ENCODE measurements around the gene TNFRSF12A. TPM values are rescaled to one million over a fixed set of nuclear protein-coding genes. Genes with fewer than 3 reads are reported as not detected.
A peak's percentile ranks its signal among the peaks of the same experiment; 100 is the strongest.

TNFRSF12A gene
- polyA plus RNA-seq, 5 donors, result 2.7 to 6.8 (median 3.6) TPM

DNA sequence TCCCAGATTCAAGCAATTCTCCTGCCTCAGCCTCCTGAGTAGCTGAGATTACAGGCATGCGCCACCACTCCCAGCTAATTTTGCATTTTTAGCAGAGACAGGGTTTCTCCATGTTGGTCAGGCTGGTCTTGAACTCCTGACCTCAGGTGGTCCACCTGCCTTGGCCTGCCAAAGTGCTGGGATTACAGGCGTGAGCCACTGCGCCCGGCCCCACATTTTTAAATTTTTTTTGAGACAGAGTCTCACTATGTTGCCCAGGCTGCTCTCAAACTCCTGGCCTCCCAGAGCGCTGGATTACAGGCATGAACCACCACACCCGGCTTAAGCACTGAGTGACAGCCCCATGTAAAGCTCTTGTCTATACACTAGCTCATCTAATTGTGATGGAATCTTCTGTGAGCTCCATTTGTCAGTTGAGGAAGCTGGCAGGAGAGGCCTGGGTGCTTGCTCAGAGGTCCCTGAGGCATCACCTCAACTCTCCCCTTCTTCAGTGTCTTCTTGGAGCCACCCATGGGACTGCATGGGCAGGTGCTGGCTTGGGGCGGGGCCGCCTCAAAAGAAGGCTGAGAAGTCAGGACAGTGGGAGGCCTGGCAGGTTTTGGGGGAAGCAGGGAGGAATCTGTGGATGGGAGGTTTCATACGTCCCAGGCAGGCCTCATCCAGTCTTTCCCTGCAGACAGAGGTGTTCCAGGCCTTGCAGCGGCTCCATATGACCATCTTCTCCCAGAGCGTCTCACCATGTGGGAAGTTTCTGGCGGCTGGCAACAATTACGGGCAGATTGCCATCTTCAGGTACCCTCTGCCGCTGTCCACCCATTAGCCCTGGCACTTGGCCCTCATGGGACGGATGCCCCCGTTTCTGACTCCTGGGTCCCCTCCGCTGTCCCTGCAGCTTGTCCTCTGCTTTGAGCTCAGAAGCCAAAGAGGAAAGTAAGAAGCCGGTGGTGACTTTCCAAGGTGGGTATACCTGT, 5.1 kb downstream of the TNFRSF12A start:
- DNase-seq, result no peak

DNA sequence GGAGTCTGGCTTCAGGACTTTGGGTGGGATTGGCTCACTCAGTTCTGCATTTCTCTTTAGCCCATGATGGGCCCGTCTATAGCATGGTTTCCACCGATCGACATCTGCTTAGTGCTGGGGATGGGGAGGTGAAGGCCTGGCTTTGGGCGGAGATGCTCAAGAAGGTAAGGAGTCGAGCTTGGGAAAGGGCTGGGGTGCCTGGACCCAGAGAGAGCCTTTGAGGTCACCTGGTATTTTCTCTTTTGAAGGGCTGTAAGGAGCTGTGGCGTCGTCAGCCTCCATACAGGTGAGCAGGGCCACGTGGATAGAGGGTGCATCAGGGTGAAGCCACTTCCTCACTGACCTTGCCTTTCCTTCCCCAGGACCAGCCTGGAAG, 5.8 kb downstream of the TNFRSF12A start:
- no peak for DNase-seq

DNA sequence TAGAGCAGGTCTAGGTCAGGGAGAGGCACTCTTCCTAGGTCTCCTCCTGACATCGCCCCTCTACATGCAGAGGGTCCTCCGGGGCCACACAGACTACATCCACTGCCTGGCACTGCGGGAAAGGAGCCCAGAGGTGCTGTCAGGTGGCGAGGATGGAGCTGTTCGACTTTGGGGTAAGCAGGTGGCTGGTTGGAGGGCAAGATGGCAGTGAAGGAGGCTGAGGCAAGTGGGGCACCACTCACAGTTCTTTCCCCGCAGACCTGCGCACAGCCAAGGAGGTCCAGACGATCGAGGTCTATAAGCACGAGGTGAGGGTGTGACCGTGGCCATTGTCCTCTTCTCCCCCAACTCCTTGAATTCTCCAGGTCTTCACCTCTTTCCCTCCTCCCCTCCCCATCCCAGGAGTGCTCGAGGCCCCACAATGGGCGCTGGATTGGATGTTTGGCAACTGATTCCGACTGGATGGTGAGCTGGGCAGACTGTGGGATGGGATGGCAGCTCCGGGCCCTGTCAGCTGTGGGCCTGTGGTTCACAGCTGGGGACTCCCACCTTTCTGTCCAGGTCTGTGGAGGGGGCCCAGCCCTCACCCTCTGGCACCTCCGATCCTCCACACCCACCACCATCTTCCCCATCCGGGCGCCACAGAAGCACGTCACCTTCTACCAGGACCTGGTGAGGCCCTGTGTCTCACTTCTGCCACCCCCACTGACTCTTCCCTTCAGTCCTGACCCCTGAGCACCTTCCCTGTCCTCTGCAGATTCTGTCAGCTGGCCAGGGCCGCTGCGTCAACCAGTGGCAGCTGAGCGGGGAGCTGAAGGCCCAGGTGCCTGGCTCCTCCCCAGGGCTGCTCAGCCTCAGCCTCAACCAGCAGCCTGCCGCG, 6.7 kb downstream of the TNFRSF12A start:
- DNase-seq, result no peak

DNA sequence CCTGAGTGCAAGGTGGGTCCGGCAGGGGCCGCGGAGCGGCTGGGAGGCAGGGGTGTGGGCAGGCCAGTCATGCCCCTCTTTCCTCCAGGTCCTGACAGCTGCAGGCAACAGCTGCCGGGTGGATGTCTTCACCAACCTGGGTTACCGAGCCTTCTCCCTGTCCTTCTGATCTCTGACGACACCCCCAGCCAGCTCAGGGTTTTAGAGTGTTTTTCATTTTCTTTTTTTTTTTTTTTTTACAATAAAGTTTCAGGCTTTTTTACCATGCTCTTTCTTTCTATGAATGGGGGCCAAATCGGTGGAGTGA, 7.3 kb downstream of the TNFRSF12A start:
- no peak for DNase-seq

DNA sequence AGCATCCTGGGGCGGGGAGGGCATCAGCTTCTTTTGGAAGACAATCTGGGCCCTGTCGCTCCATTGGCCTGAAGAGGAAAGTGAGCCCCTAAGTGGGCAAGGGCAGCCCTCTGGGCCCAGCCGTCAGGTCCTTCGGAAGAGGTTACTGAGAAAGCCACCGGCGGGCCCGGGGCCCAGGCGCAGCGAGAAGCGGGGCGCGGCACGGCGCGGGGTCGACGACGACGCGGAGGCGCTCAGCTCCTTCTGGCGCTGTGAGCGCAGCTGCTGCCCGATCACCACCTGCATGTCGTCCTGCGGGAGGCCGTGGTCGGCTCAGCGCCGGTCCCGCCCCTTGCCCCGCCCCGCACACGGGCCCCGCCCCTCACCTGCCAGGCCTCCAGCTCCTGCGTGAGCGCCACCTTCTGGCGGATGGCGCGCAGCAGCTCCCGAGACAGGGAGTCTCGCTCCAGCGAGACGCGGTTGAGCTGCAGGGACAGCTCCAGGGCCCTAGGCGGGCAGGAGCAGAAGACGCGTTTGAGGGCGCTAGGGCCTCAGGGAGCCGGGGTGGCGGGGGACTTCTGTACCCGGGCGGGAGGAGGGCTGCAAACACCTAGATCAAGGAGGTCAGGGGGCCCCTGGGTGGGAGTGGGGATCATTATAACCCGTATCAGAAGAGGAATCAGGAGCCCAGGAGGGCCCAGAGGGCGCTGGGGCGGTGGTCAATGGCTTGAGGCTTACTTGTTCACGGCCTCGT, 8.0 kb downstream of the TNFRSF12A start:
- peak in 1 of 2 donors; percentile 72 for DNase-seq

DNA sequence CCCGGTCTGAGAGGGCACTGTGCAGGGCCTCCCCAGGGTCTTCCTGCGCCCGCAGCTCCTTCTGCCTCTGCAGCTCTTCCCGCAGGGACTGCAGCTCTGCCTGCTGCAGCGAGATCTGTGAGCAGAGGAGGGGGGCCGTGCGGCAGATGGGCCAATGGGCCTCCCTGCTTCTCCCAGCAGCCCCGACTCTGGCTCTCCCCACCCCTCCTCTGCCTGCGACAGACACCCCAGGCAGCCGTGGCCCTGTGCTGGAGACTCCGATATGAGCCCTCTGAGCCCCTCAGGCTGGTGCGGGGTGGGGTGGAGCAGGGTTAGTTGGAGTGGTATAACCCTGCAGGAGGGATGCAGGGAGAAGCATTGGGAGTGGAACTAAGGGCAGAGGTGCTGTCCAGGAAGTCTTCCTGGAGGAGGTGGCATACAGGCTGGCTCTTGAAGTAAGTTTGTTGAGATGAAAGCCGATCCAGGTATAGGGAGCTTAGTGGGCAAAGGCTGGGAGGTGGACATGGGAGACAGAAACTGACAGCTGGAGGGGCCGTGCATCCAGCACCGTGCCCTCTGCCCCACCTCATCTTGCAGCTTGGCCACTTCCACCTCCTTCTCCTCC, 8.7 kb downstream of the TNFRSF12A start:
- DNase-seq, result no peak

DNA sequence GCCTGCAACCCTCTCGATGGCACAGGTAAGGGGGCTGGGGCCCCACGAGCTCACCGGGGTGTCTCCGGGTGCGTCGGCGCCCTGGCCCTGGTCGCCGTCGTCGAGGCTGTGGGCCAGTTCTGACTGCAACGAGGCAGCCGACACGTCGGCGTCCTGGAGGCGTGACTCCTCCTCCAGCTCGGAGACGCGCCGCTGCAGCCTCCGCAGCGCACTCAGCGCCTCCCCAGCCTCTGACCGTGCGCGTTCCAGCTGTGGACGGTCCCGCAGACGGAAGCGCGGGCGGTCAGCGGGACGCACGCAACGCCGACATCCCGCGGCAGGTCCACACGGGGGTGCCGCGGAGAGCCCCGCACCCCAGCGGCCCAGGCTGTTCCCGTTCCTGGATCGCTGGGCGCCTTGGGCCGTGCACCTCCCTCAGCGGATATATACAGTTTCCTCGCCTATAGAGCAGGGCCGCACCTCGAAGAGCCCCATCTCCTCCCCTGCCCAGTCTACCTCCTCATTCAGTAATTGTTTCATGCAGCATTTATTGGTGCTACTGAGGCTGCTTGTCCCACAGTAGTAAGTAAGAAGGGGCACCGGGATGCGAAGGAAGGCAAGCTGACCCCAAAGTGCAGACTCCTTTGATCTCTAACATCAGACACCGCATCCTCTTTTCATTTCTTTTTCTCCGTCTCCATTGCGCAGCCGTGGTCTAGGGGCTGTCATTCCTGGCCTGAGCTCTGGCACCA, 9.5 kb downstream of the TNFRSF12A start:
- DNase-seq, result no peak

DNA sequence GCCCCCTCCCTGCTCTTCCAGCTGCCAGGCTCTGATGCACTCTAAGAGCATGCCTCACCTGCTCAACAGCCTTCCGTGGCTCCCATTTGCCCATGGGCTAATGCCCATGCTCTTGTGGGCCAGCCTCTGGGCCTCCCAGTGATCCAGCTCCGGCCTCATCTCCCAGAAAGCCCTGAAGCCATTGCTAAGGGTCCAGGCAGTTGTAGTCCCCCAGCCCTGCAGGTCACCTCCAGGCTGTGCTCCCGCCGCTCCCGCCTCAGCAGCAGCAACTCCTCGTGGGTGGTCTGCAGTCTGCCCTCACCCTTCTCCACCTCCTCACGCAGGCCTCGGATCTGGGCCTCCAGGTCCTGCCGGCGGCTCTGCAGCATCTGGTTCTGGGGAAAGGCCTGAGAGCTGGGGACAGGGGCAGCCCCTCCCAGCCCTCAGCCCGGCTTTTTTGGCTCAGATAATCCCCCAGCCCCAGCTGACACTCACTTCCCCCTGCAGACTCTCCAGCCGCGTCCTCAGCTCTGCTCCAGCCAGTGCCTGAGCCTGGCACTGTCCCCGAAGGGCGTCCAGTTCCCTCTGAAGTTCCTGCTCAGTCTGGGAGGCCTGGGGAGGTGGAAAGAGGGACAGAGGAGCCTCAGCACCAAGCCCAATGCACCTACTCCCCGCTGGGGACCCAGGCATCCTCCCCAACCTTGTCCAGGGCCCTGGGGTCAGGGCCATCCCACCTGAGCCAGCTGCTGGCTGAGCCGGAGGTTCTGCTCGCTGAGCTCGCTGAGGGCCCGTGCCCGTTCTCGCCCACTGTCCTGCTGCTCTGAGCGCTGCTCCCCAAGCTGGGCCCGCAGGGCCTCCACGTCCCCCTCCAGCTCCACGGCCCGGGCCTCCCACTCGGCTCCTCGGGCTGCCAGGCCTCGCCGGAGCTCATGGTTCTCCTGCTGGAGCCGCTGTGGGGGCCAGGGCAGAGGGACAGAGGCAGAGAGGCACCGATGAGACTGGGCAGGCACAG, 10.3 kb downstream of the TNFRSF12A start:
- no peak for DNase-seq

DNA sequence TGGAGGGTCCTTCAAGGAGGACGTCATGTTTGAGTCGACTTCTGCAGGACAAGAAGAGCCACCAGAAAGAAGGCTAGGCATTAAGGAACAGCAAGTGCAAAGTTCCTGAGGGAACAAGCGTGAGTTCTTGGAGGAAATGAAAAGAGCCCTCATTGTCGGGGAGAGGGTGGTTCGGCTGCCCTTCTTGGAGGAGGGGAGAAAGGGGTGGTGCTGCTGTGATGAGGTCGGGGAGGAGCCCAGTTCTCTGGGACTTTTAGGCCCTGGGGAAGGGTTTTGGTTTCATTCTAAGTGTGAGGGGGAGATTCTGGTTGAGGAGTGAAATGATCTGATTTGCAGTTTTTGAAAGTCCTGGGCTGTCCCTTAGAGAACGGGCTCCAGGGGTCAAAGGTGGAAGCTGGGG, 12.5 kb downstream of the TNFRSF12A start:
- DNase-seq, result no peak

DNA sequence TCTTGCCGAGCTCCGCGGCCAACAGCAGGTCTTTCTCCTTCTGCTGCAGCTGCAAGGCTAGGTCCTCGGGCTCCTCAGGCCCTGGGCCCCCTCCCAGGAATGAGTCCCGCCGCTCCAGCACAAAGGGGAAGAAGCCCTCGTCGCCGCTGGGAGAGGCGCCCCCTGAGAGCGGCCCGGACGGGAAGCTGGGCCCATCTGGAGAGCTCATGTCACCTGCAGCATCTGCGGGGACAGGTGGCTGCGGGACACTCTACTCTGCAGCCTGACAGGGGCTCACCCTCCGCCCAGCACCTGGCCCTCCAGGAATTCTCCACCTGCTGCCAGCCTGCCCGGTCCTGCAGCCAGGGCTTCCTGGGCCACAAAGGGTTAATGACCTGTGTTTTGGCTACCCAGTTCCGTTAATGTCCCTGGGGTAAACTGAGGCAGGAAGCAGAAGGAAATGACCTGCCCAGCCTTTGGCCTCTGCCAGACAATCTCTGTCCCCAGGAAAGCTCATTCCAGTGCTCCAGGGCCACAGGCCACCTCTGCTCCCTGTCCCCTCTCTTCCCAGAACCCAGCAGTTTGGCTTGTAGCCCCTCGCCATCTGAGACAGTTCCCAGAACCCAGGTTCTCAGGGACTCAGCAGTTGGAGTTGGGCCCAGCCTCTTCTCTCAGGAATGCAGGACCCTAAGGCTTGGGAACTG, 15.3 kb downstream of the TNFRSF12A start:
- DNase-seq, result no peak

DNA sequence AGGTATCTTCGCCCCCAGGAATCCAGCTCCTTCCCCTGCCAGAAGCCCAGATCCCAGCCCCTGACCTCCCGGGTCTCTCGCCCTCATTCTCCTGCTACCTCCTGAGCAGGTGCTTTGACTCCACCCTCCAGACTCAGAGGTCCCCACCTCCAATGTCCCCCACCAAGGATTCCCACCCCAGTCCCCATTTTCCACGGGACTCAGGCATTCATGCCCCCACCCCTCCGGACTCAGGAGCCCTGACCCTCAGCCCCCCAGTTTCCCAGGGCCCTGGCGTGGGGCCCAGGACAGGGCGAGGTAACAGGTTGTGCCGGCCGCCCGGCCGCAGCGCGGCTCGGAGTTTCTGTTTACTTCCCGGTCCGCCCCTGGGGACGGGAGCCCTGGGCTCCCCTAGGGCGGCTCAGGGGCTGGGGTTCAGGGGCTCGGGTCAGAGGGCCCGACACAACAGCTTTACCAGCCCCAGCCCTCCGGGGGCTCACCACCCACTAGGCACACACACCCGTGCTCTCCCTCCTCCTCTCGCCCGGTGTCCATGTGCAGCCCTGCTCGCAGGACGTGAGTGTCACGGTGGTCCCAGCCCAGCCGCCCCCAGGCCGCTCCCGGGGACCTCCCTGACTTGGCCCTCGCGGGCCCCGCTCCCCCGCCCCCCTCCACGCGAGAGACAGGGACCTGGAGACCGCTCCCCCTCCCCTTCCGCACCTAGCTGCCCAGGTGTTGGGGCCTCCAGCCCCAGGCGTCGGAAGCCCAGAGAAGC, 16.0 kb downstream of the TNFRSF12A start:
- DNase-seq, result no peak

DNA sequence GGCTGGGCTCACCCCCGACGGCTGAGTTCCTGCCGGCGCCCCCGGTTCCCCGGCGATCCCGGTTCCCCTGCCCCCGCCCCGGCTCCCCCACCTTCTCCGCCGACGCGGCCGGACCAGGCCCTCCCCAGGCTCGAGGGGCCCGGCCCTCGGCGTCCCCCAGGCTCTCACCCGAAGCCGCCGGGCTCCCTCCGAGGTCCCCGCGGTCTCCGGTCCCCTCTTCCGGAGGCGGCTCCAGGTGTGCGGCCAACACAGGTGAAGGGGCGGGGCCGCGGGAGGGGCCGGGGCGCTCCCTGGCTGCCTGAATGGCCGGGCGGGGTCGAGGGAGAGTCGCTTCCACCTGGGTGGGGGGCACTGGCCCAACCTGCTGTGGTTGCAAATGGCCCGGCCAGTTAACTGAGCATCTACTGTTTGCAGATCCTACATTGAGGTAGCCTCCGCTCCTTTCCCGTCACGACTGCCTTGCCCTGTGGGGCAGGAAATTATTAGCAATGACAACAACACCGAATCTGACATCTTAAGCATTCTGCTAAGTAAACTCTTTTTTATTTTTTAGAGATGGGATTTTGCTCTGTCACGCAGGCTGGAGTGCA, 16.7 kb downstream of the TNFRSF12A start, which contains the start of gene BICDL2:
Gene BICDL2, minus strand, starts transcription at position 219 of the 590 bp plus-strand sequence. CDS start 1,448 bp downstream, outside the sequence.
- DNase-seq, result no peak

DNA sequence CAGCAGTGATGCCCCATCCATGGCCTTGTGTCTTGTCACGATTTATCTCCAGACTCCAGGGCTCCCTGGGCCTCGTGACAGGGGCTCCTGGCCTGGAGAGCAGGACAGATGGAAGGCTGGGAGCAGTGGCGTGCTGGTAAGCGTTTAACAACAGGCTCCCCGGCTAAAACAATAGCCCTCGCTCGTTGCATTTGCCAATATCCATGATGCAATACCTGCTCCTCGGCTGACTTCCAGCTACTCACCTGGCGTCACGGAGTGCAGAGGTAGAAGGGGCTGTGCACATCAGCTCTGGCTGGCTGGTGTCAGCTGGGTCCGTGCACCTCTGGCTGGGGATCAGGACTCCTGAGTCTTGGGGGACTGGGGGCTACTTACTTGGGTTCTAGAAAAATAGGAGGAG, 18.1 kb downstream of the TNFRSF12A start:
- no peak for DNase-seq

DNA sequence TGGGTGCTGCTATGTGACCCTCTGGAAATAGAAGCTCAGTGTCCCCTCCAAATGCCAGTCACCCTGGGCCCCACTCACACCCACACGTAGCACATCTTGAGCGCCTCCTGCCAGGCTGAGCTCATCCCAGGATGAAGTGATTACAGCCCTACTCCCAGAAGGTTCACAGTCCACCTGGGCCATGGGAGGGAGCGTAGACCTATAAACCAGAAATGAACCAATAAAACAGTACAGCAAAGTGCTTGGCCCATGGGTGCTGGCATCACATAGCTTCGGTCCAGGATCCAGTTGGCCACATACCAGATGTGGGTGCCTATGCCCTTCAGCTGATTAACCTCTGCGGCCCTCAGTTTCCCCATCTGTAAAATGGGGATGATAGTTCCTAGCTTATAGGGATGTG, 18.7 kb downstream of the TNFRSF12A start:
- DNase-seq, result no peak

DNA sequence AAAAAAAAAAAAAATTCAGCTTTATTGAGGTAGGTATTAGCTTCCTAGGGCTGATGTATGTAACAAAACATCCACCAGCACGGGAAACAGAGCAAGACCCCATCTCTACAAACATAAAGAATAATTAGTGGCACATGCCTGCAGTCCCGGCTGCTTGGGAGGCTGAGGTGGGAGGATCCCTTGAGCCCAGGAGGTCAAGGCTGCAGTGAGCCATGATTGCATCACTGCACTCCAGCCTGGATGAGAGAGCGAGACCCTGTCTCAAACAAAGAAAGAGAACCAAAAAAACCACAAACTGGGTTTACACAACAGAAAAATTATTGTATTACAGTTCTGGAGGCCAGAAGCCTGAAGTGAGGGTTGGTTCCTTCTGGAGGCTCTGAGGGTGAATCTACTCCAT, 22.2 kb downstream of the TNFRSF12A start:
- no peak for DNase-seq

DNA sequence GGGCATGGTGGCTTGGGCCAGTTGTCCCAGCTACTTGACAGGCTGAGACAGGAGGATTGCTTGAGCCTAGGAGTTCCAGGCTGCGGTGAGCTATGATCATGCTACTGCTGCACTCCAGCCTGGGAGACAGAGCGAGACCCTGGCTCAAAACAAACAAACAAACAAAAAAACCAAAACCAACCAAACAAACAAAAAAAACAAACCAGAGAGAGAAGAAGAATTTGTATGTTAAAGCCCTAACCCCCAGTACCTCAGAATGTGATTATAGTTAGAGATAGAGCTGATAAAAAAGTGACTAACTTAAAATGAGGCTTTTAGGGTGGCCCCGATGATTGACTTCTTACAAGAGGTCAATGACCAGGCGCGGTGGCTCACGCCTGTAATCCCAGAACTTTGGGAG, 24.5 kb downstream of the TNFRSF12A start:
- DNase-seq, result no peak

DNA sequence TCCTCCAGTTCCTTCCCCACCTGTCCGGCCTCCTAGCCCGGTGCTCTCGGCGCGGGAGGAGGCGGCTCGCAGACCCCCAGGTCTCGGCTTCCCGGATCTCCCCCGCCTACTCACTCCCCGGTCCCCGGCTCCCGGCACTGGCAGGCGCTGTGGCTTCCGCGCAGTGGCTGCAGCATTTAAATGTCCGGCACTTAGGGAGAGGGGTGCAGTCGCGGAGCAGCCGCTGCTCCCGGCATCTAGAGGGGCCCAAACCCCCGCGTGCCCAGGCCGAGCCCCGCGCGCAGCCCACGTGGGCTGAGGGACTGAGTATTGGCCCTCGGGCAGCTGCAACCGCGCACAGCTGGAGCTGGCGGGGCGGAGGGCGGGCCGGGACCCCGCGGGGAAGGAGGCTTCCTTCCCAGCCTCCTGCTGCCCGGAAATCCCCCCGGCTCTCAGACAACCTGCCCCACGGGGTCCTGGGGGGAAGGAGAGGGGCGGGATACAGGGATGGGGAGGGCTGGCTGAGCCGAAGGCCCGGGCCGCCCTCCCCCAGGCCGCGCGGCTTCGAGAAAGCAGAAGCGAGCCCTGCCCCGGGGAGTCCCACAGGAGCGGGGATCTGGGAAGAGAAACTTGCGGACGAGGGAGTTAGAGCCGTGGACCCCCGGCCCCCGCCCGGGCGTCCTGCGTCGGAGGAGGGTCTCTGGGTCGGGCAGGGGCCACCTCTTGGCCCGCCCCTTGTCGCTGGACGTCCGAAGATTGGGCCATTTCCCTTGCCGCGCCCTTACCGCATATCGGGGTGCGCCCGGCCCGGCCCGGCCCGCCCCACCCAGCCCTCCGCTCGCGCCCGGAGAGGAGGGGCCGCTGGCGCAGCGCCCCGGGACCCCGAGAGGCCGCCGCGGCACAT, 25.8 kb downstream of the TNFRSF12A start, which contains the start of gene MMP25:
Gene MMP25, plus strand, starts transcription at position 804 of the 883 bp plus-strand sequence. CDS start 357 bp downstream, outside the sequence.
- DNase-seq, result no peak

Measured in right lung (tissue), 5 donors.